ENCODE results near the gene SELENOW. TPM values are rescaled to one million over a fixed set of nuclear protein-coding genes. Genes with fewer than 3 reads are reported as not detected.

Gene SELENOW
- 1,000 to 10,000 TPM; 1,458 to 1,507 TPM for total RNA-seq

DNA sequence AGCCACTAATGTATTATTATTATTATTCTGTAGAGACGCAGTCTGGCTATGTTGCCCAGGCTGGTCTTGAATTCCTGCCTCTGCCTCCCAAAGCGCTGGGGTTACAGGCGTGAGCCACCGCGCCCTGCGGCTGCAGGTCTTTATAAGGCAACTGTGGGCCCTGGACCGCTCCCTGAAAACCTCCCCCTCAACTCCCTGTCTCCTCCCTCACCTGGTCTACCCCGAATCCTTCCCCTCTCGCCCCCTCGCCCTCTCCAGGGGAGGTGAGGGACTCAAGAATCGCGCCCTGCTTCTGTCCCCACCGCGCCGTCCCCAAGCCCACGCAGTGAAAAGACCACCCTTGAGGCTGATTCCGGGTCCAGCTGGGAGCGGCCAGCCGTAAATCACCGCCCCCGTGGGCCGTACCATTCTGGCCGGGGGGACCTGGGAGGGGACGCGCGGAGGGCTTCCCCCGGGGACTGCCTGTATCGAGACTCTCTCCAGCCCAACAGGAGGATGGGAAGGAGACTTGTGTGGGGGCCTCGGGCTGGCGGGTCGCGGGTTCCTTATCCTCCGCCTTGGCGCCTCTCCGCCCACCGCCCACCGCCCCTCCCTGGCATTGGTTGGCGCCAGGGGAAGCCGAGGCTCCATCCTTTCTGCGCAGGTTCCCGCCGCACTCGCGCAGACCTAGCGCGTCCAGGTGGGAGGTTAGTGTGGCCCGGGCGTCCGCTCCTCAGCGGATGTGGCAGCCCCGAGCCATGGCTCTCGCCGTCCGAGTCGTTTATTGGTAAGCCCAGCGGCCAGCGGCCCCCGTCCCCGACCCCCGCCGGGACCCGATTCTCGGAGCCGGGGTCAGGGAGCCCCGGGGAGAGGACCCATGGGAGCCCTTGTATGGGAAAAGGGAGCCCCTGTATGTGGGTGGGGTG, at the start of gene SELENOW:
Gene SELENOW, plus strand, starts transcription at position 655 of the 905 bp plus-strand sequence. Its CDS starts 83 bp downstream, at position 738.
- peaks cover 0 to 45% of the 10 kb centered on the region in 2 donors for H3K4me1 ChIP-seq
- H3K4me3 ChIP-seq = peak within 1 kb of the TSS; percentile 92 to 96
- peaks cover 26% of the 10 kb centered on the region for H3K36me3 ChIP-seq
- peak; percentile 68 for DNase-seq (ENCODE audit: low spot score)
- TF ChIP-seq, protein P1, sequence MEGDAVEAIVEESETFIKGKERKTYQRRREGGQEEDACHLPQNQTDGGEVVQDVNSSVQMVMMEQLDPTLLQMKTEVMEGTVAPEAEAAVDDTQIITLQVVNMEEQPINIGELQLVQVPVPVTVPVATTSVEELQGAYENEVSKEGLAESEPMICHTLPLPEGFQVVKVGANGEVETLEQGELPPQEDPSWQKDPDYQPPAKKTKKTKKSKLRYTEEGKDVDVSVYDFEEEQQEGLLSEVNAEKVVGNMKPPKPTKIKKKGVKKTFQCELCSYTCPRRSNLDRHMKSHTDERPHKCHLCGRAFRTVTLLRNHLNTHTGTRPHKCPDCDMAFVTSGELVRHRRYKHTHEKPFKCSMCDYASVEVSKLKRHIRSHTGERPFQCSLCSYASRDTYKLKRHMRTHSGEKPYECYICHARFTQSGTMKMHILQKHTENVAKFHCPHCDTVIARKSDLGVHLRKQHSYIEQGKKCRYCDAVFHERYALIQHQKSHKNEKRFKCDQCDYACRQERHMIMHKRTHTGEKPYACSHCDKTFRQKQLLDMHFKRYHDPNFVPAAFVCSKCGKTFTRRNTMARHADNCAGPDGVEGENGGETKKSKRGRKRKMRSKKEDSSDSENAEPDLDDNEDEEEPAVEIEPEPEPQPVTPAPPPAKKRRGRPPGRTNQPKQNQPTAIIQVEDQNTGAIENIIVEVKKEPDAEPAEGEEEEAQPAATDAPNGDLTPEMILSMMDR (IDR thresholded peaks at IDR 0.05) = no peak
- H3K27me3 ChIP-seq = no peaks in the 10 kb centered on the region
- H3K9me3 ChIP-seq = no peaks in the 10 kb centered on the region
- H3K27ac ChIP-seq = peak within 1 kb of the TSS; percentile 99

DNA sequence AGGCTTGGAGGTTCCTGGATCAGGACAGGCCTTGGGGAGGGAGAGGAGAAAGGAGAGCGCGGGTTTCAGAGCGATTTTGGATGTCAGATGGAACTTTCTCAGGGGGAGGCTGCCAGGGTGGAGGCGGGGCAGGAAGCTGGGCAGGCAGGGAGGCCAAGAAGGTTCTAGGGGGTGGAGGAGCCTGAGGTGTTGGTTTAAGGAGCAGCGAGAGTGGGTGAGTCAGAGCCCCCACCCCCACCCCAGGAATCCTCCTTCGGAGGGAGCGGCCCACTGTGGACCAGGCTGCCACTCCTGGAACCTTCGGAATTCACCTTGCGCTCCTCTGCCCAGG, 49.1 kb upstream of the SELENOW start:
- Histone ChIP-seq H3K9me3 (no peaks in the 10 kb centered on the region), H3K4me1 (peaks cover 0 to 38% of the 10 kb centered on the region in 2 donors), H3K27ac (peak overlapping the region; percentile 74 to 80), H3K27me3 (no peaks in the 10 kb centered on the region), H3K36me3 (peaks cover 37% of the 10 kb centered on the region), H3K4me3 (peak overlapping the region in 1 of 2 donors; percentile 19)
- TF ChIP-seq, protein P1 (IDR thresholded peaks at IDR 0.05) = no peak
- peak; percentile 77 for DNase-seq (ENCODE audit: low spot score)

DNA sequence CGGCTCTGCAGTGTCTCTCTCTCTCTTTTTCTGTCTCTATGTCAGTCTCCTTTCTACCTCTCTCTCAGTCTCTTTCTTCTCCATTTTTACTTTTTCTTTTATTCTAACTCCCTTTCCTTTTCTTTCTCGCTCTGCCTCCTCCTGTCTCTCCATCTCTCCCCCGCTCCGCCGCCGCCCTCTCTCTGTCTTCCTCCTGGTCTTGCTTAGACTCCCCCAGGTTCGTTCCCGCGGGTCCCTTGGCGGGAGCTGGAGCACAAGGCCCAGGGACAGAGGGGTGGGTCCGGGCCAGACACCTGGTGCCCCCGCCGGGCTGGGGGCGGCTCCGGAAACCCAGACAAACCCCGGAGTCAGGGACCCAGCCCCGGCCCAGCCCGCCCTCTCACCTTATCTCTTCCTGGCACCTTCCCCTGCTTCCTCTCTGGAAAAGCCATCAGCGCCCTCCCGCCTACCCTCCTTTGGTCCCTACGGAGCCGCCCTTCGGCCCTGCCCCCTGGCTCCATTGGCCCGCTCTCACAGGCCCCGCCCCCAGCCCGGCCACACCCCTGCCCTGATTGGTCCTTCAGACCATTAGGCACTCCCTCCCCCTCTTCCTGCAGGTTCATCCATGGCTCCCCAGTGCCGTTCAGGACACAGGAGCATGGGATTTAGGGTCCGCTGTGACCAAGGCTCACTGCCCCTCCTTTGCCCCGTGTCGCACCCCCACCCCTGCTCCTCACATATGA, 48.5 kb upstream of the SELENOW start:
- DNase-seq (ENCODE audit: low spot score) = peak; percentile 77
- peak overlapping the region; percentile 74 to 80 for H3K27ac ChIP-seq
- H3K4me1 ChIP-seq = peaks cover 0 to 36% of the 10 kb centered on the region in 2 donors
- TF ChIP-seq, protein P1 (IDR thresholded peaks at IDR 0.05) = no peak
- H3K36me3 ChIP-seq = peaks cover 37% of the 10 kb centered on the region
- H3K27me3 ChIP-seq = no peaks in the 10 kb centered on the region
- H3K4me3 ChIP-seq = peak overlapping the region in 1 of 2 donors; percentile 19
- H3K9me3 ChIP-seq = no peaks in the 10 kb centered on the region

DNA sequence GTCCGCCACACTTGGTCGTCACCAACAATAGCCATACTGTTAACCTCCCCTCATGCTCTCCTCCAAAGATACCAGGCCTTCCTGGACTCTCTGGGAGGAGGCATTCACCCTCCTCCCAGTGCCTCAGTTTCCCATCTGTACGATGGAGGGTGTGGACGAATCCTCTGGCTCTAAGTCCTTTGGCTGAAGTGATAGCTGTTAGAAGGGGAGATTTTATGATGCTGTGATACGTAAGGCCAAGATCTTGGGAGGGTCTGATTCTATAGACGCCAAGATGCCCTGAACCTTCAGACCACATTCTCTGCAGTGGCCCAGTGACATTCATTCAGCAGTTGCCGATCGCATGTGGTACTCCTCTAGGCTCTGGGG, 48.0 kb upstream of the SELENOW start:
- no peaks in the 10 kb centered on the region for H3K27me3 ChIP-seq
- H3K4me3 ChIP-seq = no peak overlapping the region
- H3K4me1 ChIP-seq = peaks cover 0 to 36% of the 10 kb centered on the region in 2 donors
- peaks cover 37% of the 10 kb centered on the region for H3K36me3 ChIP-seq
- DNase-seq (ENCODE audit: low spot score) = no peak
- no peaks in the 10 kb centered on the region for H3K9me3 ChIP-seq
- TF ChIP-seq, protein P1 (IDR thresholded peaks at IDR 0.05) = no peak
- peak overlapping the region; percentile 74 to 80 for H3K27ac ChIP-seq

DNA sequence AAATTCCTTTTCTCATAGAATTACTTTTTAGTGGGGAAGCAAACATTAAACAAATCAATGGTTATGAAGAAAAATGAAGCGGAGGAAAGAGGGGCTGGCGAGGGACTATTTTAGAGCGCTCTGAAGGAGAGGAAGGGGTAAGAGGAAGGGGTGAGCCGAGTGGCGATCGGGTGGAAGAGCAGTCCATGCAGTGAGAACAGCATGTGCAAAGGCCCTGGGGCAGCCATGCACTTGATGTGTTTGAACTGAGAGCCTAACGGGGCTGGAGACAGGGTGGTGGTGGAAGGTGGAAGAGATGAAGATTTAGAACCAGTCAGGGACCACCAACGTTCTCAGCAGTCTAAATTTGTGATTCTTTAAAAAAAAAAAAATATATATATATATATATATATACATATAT, 47.6 kb upstream of the SELENOW start:
- Histone ChIP-seq H3K36me3 (peaks cover 37% of the 10 kb centered on the region), H3K4me1 (peaks cover 0 to 33% of the 10 kb centered on the region in 2 donors)
- TF ChIP-seq, protein P1 (IDR thresholded peaks at IDR 0.05) = no peak

More for the DNA sequence above, 47.6 kb upstream of the SELENOW start:
- DNase-seq (ENCODE audit: low spot score) = no peak
- Histone ChIP-seq H3K9me3 (no peaks in the 10 kb centered on the region), H3K4me3 (no peak overlapping the region), H3K27me3 (no peaks in the 10 kb centered on the region), H3K27ac (no peak overlapping the region)

Data from right atrium auricular region (tissue), 2 donors.